Activated CD8-positive, alpha-beta T cell treated with anti-CD3 and anti-CD28 coated beads, Interleukin-2, amount 10 ng/mL, durations not matched to agents 7 days and 5 days (primary cell): ENCODE results near the gene SPATA4. TPM values are rescaled to one million over a fixed set of nuclear protein-coding genes. Genes with fewer than 3 reads are reported as not detected.

Experiments used
- ATAC-seq: fragments of 150-1000 bp; cut with Tn5 transposase; one replicate; pipeline ENCODE4 v1.10.0; 2021; ENCODE audit warnings: moderate library complexity
- CTCF ChIA-PET: fragments of 350-600 bp; sonication (Branson Sonifier 250); formaldehyde crosslinking; loops from one replicate; lab custom pipeline; 2021; ENCODE audit warnings: antibody characterized with exemption; lab: Charles Lee
- POLR2A ChIA-PET: fragments of 350-600 bp; sonication (Branson Sonifier 250); formaldehyde crosslinking; loops from one replicate; lab custom pipeline; 2021; ENCODE audit warnings: antibody characterized with exemption; lab: Charles Lee
- DNase-seq: peaks from one replicate; pipeline ENCODE4 v3.0.0-alpha.2; 2020
- H3K27ac Mint-ChIP-seq: one replicate; pipeline ENCODE4 v1.8.0; 2021; ENCODE audit warnings: mild to moderate bottlenecking, mixed read lengths
- H3K27me3 Mint-ChIP-seq: one replicate; pipeline ENCODE4 v1.8.0; 2021; ENCODE audit warnings: low read depth, mixed read lengths
- H3K36me3 Mint-ChIP-seq: one replicate; pipeline ENCODE4 v1.8.0; 2021; ENCODE audit warnings: low read depth, mixed read lengths
- H3K4me1 Mint-ChIP-seq: one replicate; pipeline ENCODE4 v1.8.0; 2021; ENCODE audit warnings: low read depth, mixed read lengths
- H3K4me3 Mint-ChIP-seq: one replicate; pipeline ENCODE4 v1.8.0; 2021; ENCODE audit warnings: mild to moderate bottlenecking, mixed read lengths
- H3K9me3 Mint-ChIP-seq: one replicate; pipeline ENCODE4 v1.8.0; 2022; ENCODE audit warnings: mixed read lengths; ENCODE audit not compliant: insufficient read depth
- total RNA-seq, 2 experiments: library from RNA; stranded (reverse); gene quantifications; one replicate each; pipeline ENCODE4 v1.2.3, GENCODE V29; 2021

SPATA4 gene
- total RNA-seq = not detected

DNA sequence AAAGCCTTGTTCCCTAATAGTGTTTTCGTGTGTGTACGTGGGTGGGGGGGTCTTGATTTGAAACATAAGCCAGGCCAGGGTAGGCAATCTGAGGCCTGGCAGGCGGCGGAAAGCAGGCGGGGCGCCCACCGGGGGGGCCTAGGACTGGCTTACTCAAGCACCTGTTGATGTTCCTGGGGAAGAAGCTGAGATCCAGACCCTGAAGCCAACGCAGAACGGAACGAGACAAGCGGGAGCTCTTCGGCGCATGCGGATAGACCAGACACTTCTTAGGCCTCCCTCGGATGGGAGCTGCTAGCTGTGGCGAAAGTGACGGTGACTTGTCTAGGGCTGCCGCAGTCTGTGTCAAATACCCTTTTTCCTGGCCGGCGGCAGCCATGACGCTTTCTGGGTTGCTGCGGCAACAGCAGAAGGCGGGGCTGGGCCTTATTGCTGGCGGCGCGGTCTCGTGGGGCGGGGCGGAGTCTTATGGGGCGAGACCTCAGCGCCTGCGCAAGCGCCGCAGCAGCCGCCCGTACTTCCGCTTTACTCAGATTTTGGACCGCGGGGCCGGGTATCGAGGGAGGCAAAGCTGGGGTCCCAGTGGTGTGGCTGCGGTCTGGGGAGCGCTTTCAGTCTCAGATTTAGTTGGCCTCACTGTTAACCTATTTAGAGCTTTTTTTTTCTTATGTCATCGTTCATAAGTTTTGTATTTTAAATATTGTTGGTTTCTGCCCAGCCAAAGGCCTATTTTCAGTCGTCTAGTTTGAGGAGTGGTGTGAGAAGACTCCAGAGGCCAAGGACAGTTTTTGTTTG is at the start of gene SPATA4:
SPATA4 (minus strand) TSS at position 402 of the 795 bp plus-strand sequence; CDS start at position 379, 23 bp downstream.
- H3K4me3 Mint-ChIP-seq = peak within 1 kb of the TSS; percentile 74
- peak; percentile 95 for DNase-seq
- ChIA-PET POLR2A (interaction anchor here (0.6 to 0.7 kb wide), 2 partner anchors 124 to 1313 kb away, joined by 3 to 5 read pairs; no protein-coding TSS in a partner anchor), CTCF (interaction anchor here (1.0 kb wide), 1 partner anchor 36 kb away, joined by 3 read pairs; no protein-coding TSS in a partner anchor)
- peaks cover 9% of the 10 kb centered on the region for H3K4me1 Mint-ChIP-seq
- H3K36me3 Mint-ChIP-seq = peaks cover 4% of the 10 kb centered on the region
- peaks cover 43% of the 10 kb centered on the region for H3K27me3 Mint-ChIP-seq
- H3K27ac Mint-ChIP-seq = peak within 1 kb of the TSS; percentile 66
- H3K9me3 Mint-ChIP-seq = no peaks in the 10 kb centered on the region
- ATAC-seq = peak; percentile 97

DNA sequence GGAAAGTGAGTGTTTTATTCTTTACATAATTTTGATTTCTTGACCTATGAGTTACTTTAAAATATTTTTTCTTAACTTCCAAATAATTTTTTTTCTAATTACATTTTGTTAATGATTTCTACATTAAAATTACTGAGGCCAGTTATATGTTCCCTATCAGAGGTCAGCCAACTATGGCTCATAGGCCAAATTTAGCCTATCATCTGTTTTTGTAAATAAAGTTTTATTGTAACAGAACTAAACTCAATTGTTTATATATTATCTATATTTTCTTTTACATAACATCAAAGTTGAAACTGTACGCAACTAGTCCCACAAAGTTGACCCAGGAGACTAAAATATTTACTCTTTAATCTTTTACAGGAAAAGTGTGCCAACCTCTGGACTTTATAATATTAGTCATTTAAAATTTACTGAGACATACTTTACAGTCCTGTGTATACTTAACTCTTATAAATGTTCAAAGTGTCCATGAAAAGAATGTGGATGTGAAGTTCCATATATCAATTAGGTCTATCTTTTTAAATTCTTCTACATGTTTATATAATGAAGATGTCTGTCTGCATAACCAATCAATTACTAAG is 47.5 kb upstream of the SPATA4 start:
- Mint-ChIP-seq H3K27ac (no peak overlapping the region), H3K27me3 (no peaks in the 10 kb centered on the region), H3K36me3 (no peaks in the 10 kb centered on the region), H3K9me3 (no peaks in the 10 kb centered on the region), H3K4me3 (no peak overlapping the region), H3K4me1 (no peaks in the 10 kb centered on the region)
- POLR2A ChIA-PET = no interaction called here
- CTCF ChIA-PET = no interaction called here
- ATAC-seq = no peak
- DNase-seq = no peak

DNA sequence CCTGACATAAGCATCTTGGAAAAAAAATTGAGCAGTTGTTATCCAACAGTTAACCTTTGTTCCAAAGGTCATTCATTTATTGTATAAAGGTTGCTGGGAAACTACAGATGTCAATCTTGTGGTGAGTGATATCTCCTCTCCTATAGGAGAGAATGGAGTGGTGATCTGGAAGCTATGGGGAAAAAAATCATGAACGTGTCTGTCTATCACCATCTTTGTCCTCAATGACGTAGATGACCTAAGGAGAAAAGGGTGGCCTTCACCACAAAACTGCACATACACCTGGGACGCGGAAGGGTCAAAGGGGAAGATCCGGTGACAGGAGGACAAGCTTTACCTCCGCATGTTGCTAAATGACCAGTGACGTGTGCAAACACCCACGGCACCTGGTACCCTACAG is 46.3 kb upstream of the SPATA4 start:
- no peak for ATAC-seq
- Mint-ChIP-seq H3K4me1 (no peaks in the 10 kb centered on the region), H3K9me3 (no peaks in the 10 kb centered on the region), H3K4me3 (no peak overlapping the region), H3K27me3 (no peaks in the 10 kb centered on the region), H3K27ac (no peak overlapping the region), H3K36me3 (no peaks in the 10 kb centered on the region)
- no peak for DNase-seq
- CTCF ChIA-PET = no interaction called here
- POLR2A ChIA-PET = no interaction called here

DNA sequence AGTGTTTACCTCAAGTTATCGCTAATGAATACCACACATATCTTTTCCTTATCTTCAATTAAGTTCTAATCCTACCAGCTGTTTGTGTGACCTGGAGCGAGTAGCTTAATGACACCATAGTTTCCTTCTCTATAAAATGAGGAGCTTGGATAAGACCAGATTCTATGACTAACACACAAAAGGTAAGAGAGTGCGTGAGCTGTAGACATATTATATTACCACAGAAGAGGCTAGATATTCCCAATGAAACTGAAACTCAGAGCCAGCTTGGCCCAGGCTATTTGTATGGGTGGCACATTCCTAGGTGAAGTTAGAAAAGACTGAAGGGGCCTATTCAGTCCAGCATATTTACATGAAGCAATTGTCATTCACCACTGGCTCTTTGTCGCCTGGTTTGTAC is 43.4 kb upstream of the SPATA4 start:
- peaks cover 2% of the 10 kb centered on the region for H3K27me3 Mint-ChIP-seq
- DNase-seq (no peak), ATAC-seq (no peak)
- H3K4me1 Mint-ChIP-seq = no peaks in the 10 kb centered on the region
- POLR2A ChIA-PET = no interaction called here
- H3K27ac Mint-ChIP-seq = no peak overlapping the region
- H3K4me3 Mint-ChIP-seq = no peak overlapping the region
- no peaks in the 10 kb centered on the region for H3K36me3 Mint-ChIP-seq
- H3K9me3 Mint-ChIP-seq = no peaks in the 10 kb centered on the region
- CTCF ChIA-PET = interaction anchor here (1.2 kb wide), 1 partner anchor 18 kb away, joined by 3 read pairs; no protein-coding TSS in a partner anchor

DNA sequence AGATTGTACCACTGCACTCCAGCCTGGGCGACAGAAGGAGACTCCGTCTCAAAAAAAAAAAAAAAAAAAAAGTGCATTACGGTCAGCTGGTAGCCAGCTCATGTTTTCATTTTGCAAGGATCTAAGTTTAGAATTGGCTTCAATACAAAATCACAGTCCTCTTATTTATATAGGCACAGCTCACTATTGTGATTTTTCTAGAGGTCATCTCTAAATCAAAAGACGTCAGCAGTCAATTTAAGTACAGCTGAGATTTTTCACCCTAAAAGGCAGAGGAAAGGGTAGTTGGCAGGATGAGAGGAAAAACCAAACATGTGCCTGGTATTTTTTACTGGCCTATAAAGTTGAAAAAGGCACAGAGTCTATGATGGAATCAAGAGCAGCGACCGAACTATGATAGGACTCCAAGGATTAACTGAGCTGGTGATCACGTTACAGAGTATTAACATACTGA is 42.8 kb upstream of the SPATA4 start:
- CTCF ChIA-PET = interaction anchor here (1.2 kb wide), 1 partner anchor 18 kb away, joined by 3 read pairs; no protein-coding TSS in a partner anchor
- Mint-ChIP-seq H3K36me3 (no peaks in the 10 kb centered on the region), H3K4me1 (no peaks in the 10 kb centered on the region), H3K27ac (no peak overlapping the region), H3K4me3 (no peak overlapping the region), H3K27me3 (peaks cover 2% of the 10 kb centered on the region), H3K9me3 (no peaks in the 10 kb centered on the region)
- ATAC-seq (no peak), DNase-seq (no peak)
- POLR2A ChIA-PET = no interaction called here

DNA sequence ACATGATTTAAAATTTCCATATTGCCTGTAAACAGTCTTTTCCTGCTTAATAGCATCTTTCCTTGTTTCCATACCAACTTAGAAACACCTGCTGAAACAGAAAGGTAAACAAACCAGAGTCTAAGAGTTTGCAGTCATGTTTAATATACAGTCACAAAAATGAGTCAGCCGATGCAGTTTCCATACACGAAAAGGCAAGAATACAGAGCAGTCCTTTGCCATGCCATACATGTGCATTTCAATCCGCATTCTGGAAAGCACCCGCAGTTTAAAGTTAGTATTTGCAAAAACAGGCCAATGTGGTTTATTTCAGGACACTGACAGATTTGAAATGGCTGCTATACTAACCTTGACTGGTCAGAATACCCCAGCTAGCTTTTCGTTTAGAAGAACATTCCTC is 41.6 kb upstream of the SPATA4 start:
- ATAC-seq = no peak
- ChIA-PET POLR2A (no interaction called here), CTCF (no interaction called here)
- Mint-ChIP-seq H3K4me3 (no peak overlapping the region), H3K27ac (no peak overlapping the region), H3K36me3 (no peaks in the 10 kb centered on the region), H3K4me1 (no peaks in the 10 kb centered on the region), H3K9me3 (no peaks in the 10 kb centered on the region), H3K27me3 (peaks cover 2% of the 10 kb centered on the region)
- DNase-seq = no peak

DNA sequence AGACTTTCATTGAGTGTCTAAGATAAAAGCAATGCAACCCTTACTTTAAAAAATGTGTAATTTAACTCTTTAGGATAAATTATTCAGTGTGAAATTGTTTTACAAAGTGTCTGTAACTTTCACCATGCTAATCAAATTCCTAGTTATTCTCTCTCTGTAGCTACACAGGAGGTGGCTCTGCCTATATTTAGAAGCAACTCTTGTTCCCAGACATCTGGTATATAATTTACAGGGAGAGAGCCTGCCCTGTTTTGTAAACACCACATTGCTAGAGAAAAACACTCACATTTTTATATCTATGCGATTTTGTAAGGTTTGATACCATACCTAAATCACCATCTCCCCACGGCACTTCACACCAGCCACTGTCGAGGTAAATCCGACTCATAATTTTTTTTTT is 35.5 kb upstream of the SPATA4 start:
- DNase-seq = no peak
- Mint-ChIP-seq H3K4me1 (no peaks in the 10 kb centered on the region), H3K36me3 (no peaks in the 10 kb centered on the region), H3K27me3 (peaks cover 6% of the 10 kb centered on the region), H3K4me3 (no peak overlapping the region), H3K9me3 (no peaks in the 10 kb centered on the region), H3K27ac (no peak overlapping the region)
- ChIA-PET CTCF (no interaction called here), POLR2A (no interaction called here)
- ATAC-seq = no peak

DNA sequence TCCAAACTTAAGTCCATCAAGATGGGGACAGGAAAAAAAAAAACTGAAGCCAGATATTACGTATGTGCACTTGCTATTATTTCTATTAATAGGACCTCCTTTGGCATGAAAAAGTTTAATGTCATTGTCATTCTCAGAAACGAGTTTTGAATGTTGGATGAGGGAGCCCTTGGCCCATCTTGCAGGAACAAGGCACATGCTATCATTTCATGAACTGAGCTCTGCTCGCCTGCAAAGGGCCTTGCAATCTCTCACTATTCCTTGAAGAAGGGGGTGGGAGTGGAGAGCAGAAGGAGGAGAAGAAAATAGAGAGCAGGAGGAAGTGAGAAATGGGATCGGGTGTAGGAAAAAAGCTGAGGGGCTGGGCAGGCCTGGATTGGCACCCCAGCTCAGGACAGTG is 34.3 kb upstream of the SPATA4 start:
- no peaks in the 10 kb centered on the region for H3K9me3 Mint-ChIP-seq
- ChIA-PET POLR2A (no interaction called here), CTCF (no interaction called here)
- peaks cover 6% of the 10 kb centered on the region for H3K27me3 Mint-ChIP-seq
- H3K27ac Mint-ChIP-seq = no peak overlapping the region
- no peak for DNase-seq
- H3K4me1 Mint-ChIP-seq = no peaks in the 10 kb centered on the region
- H3K4me3 Mint-ChIP-seq = no peak overlapping the region
- ATAC-seq = no peak
- no peaks in the 10 kb centered on the region for H3K36me3 Mint-ChIP-seq

DNA sequence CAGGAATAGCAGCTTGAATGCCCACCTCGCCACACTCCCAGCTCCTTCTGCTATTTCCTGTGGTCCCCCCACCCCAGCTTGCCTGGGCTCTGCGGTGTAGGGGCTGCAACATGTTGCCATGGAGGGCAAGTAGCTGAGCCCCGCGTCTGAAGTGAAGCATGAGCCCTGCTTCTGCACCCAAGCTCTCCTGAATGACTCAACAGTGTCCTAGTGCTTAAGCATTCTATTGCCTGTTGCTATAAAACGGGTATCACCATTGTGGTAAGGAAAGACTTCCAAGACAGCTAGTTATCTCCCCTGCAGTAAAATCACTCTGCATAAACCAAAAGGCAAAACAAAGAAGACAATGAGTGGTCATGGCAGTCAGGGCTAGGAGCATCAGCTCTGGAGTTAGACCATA is 31.4 kb upstream of the SPATA4 start:
- Mint-ChIP-seq H3K27ac (no peak overlapping the region), H3K27me3 (peaks cover 6% of the 10 kb centered on the region), H3K36me3 (no peaks in the 10 kb centered on the region), H3K9me3 (no peaks in the 10 kb centered on the region), H3K4me1 (no peaks in the 10 kb centered on the region), H3K4me3 (no peak overlapping the region)
- ATAC-seq = no peak
- ChIA-PET POLR2A (no interaction called here), CTCF (no interaction called here)
- no peak for DNase-seq

DNA sequence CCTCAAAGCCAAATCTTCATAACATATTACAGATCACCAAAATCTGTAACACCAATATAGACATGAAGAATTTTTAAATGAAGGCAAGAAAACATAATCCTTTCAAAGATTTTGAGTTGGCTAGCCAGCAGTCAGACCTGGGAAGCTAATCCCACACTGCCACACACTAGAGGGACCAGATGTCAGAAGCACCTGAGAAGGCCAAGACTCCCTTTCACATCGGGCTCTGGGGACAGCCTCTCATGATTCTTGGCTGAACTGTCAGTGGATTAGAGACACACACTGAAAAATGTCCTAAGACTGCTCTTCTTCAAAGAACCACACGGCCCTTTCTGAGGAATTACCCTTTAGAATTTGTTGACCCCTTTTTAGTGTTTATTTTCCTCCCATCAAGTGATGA is 28.2 kb upstream of the SPATA4 start:
- ChIA-PET POLR2A (no interaction called here), CTCF (no interaction called here)
- no peak overlapping the region for H3K4me3 Mint-ChIP-seq
- H3K9me3 Mint-ChIP-seq = no peaks in the 10 kb centered on the region
- DNase-seq (no peak), ATAC-seq (no peak)
- no peaks in the 10 kb centered on the region for H3K36me3 Mint-ChIP-seq
- no peaks in the 10 kb centered on the region for H3K27me3 Mint-ChIP-seq
- no peaks in the 10 kb centered on the region for H3K4me1 Mint-ChIP-seq
- H3K27ac Mint-ChIP-seq = no peak overlapping the region

DNA sequence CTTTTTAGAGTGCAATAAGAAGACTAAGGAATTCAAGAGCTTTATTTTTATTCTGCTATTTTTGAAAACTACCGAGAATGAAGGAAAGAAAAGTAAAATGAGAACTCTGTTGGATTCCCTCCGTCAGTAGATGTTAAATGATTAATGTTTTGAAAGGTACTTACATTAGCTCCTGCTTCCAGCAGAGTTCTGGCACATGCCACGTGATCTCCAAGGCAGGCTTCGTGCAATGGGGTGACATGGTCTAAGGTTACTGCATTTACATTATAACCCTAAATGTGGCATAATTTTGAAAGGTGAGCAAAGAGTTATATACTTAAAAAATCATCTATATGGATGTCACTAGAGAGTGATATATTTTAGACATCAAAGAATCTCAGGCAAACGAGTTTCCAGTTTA is 26.8 kb upstream of the SPATA4 start:
- no peaks in the 10 kb centered on the region for H3K27me3 Mint-ChIP-seq
- DNase-seq (no peak), ATAC-seq (no peak)
- no peaks in the 10 kb centered on the region for H3K9me3 Mint-ChIP-seq
- ChIA-PET CTCF (interaction anchor here (1.0 kb wide), 1 partner anchor 9 kb away, joined by 3 read pairs; no protein-coding TSS in a partner anchor), POLR2A (no interaction called here)
- no peaks in the 10 kb centered on the region for H3K4me1 Mint-ChIP-seq
- no peak overlapping the region for H3K4me3 Mint-ChIP-seq
- no peaks in the 10 kb centered on the region for H3K36me3 Mint-ChIP-seq
- no peak overlapping the region for H3K27ac Mint-ChIP-seq

DNA sequence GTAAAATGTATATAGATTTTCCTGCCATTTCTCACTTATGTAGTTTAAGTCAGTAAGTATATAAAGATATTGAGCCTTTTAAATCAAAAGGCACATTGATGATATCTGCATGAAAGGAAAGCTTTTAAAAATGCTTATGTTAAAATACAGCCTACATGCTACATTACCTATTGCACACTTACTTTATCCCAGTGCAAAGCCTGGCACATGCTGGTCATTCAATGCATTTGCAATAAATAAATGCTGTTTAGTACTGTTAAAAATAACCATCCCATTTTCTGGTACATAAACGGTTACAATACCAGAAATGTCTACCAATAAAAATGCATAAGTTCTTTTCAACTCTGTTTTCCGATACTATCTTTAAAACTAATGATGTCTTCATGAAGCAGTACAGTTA is 22.1 kb upstream of the SPATA4 start:
- POLR2A ChIA-PET = no interaction called here
- Mint-ChIP-seq H3K4me1 (no peaks in the 10 kb centered on the region), H3K27ac (no peak overlapping the region), H3K27me3 (peaks cover 2% of the 10 kb centered on the region), H3K4me3 (no peak overlapping the region), H3K36me3 (no peaks in the 10 kb centered on the region), H3K9me3 (no peaks in the 10 kb centered on the region)
- CTCF ChIA-PET = interaction anchor here (0.9 kb wide), 1 partner anchor 11 kb away, joined by 3 read pairs; no protein-coding TSS in a partner anchor
- no peak for DNase-seq
- ATAC-seq = no peak
